ENCODE results near the gene MARCHF3.

Gene MARCHF3

DNA sequence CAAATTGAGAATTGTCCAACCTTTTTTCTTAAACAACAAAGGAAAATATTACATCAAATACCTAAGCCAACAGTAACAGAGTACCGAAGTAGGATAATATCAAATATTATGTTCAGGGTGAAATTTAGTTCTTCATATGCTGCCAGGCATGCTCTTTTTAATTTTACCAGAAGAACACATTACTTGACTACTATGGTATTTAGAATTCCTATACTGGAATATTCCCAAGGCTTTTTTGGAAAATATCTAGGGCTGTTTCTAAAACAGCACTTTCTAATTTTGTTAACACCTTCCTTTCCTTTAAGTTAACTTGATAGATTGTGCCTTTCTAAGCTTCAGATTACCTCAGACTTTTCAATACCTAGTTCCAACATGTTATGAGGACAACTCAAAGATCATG is 48.7 kb downstream of the MARCHF3 start:
- DNase-seq: no peak

DNA sequence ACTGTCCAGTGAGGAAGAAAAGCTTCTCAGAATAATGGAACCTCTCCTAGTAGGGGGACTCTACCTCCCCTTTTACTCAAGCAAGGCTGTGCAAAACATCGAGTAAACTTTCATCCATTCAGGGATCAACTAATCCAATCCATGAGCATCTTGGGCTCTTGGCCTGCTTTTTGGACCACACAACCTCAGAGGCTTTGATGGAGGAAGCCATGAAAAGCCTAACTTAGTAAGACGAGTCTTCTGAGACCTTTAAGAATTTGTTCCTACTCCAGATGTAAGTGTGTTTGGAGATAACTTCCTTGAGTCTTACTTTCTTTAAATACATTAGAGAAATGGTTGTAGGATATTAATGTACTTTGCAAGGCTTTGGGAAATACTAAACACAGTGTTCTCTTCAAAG is 49.1 kb downstream of the MARCHF3 start:
- DNase-seq: no peak

DNA sequence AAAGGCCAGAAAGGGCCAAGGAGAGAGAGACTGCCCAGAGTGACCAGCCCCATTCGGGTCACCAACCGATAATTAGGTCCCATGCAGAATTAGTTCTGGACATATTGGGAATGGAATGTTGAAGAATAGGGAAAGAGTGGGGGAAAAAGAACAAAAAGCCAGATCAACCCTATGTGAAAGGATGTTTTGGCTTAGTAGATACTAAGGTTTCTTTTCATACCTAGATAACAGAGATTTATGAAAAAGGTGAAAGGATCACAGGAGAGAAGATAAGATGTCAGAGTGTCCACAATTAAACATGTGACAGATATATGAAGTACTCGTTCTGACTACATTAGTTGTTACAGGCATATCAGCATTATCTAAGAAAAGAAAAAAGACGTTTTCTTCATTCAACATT is 52.1 kb downstream of the MARCHF3 start:
- DNase-seq: no peak

GRCh38 chr5:126976520-126977172 is 53.7 kb downstream of the MARCHF3 start:
- no peak for DNase-seq

DNA sequence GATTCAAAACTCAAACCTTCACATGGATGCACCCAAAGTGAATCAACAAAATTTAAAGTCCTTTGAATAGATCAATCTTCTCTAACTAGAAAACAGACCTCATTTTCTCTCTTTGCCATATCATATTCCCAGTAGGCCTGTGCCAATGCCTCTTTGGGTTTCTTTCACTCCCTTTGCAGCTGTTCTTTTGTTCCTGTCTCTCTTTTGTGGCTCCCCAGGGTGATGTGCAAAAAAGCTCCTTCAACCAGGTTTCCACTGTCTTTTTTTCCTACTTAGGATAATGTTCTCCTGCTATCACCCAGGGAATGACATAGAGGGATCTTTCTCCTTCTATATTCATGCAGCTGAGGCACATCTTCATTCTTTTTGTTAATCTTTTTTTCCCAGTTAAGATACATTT is 54.6 kb downstream of the MARCHF3 start:
- DNase-seq: no peak

GRCh38 chr5:126973193-126973592 is 57.2 kb downstream of the MARCHF3 start:
- DNase-seq: no peak

- DNase-seq: peak; percentile 39
Measured at GRCh38 chr5:126972062-126972895, 58.1 kb downstream of the MARCHF3 start.

- no peak for DNase-seq
Measured at GRCh38 chr5:126971455-126972031, 58.8 kb downstream of the MARCHF3 start.

GRCh38 chr5:126970517-126971017 is 59.8 kb downstream of the MARCHF3 start:
- no peak for DNase-seq

DNA sequence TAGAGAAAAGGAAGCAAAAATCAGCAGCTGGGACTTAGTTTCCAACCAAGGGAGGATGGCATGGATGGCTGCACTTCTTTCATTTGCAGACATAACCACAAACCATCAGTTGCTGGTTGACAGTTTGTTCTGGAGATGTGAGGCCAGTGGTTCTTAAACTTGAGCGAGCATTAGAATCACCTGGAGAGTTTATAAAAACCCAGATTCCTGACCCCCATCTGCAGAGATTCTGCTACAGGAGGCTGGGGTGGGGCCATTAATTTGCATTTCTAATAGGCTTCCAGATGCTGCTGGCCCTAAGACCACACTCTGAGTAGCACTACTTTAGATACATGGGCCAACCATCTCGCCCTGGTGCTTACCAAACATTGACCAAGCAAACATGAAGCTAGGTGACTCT is 60.8 kb downstream of the MARCHF3 start:
- no peak for DNase-seq

DNA sequence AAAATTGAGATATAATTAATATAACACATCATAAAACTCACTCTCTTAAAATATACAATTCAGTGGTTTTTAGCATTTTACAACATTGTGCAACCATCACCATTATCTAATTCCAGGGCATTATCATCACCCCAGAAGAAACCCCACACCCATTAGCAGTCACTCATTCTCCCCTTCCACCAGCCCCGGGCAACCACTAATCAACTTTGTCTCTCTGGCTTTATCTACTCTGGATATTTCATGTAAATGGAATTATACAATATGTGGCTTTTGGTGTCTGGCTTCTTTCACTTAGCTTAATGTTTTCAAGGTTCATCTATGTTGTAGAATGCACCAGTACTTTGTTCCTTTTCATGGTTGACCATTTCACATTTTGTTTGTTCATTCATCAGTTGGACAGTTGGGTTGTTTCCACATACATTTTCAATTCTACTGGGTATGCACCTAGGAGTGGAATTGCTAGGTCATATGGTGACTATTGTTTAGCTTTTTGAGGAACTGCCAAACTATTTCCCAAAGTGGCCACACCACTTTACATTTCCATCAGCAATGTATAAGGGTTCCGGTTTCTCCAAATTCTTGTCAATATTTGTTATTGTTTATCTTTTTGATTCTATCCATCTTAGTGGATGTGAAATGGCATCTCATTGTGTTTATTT is 62.4 kb downstream of the MARCHF3 start:
- DNase-seq: no peak

DNA sequence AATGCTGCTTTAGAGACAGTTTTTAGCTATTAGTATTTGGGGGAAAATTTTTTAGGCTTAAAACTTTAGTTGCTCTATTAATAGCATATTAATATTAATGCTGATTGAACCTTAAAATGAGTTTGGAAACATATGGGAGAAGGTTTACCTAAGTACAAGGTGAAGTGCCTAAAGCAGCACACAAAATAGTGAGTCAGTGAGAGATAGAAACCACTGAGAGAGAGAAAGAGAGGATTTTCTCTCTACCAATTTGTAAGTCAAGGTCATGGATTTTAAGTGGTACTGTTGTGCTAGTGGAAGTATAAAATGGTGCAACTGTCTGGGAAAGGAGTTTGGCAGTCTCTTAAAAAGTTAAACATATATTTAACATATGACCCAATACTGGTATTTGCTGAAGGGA is 64.9 kb downstream of the MARCHF3 start:
- DNase-seq: no peak

DNA sequence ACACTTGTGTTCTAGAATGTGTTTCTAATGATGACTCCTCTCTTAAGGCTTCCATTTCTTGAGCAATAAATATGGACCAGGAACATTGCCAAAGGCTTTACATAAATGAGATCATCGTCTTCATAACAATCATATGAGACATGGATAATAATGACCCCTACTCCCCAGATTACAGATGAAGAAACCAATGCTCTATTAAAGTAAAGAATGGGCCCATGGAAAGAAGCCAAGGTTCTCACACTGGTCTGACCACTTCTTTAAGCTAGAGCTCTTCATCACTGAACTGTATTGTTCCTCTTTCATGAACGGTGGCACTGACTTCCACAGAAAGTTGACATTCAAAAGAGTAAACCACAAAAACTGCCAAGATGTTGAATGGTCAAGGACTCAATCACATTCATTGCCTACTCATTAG is 65.3 kb downstream of the MARCHF3 start:
- DNase-seq: no peak

- DNase-seq: no peak
Measured at GRCh38 chr5:126963822-126964375, 66.5 kb downstream of the MARCHF3 start.

- no peak for DNase-seq
Measured at GRCh38 chr5:126961702-126962101, 68.7 kb downstream of the MARCHF3 start.

- DNase-seq: no peak
Measured at GRCh38 chr5:126961128-126961527, 69.2 kb downstream of the MARCHF3 start.

DNA sequence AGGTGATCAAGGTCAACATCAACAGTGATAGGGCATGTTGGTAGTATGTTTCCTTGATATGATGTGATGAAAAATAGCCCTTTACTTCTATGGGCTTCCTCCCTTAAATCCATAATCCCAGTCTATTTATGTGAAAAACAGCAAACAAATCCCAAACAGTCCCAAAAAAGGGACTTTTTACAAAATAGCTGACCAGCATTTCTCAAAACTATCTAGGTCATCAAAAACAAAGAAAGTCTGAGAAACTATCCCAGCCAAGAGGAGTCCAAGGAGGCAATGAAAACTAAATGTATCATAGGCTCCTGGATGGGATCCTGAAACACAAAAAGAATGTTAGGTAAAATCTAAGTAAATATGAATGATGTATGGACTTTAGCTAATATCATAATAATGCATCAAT is 71.2 kb downstream of the MARCHF3 start:
- no peak for DNase-seq

- DNase-seq: no peak
Measured at GRCh38 chr5:126956991-126957390, 73.4 kb downstream of the MARCHF3 start.

DNA sequence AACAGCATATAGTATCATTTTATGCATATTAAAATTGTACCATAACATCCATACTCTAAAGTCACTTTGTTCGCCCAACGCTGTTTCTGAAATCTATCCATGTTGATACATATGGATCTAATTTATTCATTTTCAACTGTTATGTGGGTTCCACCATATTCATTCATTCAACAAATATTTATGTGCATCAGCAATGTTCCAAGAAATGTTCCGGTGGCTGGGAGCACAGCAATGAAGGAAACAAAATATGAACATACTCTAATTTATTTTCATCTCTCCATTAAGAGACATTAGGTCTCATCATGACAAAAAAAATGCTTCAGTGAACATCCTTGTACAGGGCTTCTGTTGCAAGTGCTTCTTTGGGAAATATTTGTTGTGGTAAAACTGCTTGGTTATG is 75.4 kb downstream of the MARCHF3 start:
- no peak for DNase-seq

GRCh38 chr5:126953640-126954039 is 76.7 kb downstream of the MARCHF3 start:
- DNase-seq: no peak

DNA sequence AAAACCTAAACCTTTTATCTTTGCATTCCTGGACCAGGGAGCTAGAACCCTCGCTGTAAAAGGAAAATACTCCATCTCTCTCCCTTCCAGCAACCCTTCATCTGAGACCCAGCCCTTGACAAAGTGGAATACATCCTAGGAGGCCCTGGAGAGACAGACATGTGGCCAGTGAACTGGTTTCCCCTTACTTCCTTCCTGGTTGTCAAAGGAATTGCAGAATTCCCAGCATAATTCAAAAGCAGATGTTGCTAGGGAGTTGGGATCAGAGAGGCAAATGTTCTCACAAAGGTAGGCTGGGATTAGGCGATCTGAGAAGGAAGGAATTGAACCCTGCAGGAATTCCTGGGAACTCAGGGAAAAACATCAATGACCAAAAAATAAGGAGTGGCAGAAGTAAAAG is 80.9 kb downstream of the MARCHF3 start:
- no peak for DNase-seq

GRCh38 chr5:126948453-126948852 is 81.9 kb downstream of the MARCHF3 start:
- no peak for DNase-seq

- DNase-seq: no peak
Measured at GRCh38 chr5:126948011-126948355, 82.4 kb downstream of the MARCHF3 start.
